IMR-90 (cell line): ENCODE results near the gene VMAC. TPM values are rescaled to one million over a fixed set of nuclear protein-coding genes. Genes with fewer than 3 reads are reported as not detected.

Experiments
- ATAC-seq: fragments of 200-7000 bp; cut with Tn5 transposase; 2 replicates; pipeline ENCODE4 v1.9.1; 2020; ENCODE audit warnings: low read depth, mild to moderate bottlenecking, moderate library complexity
- BruUV-seq: library from RNA; stranded (reverse); fragments of 400-500 nt; replicated peaks from 2 replicates; lab custom pipeline; 2021; lab: Mats Ljungman, UMichigan
- CTCF ChIA-PET: fragments of 300-600 bp; formaldehyde crosslinking; extraction: SDS; loops from one replicate; lab custom pipeline; 2021; ENCODE audit warnings: antibody characterized with exemption; lab: Yijun Ruan, JAX
- POLR2A ChIA-PET: fragments of 300-600 bp; sonication (Branson Sonifier 250); formaldehyde crosslinking; loops from one replicate; lab custom pipeline; 2022; ENCODE audit warnings: antibody characterized with exemption; ENCODE audit not compliant: unreplicated experiment; lab: Charles Lee
- DNase-seq: peaks from one replicate; pipeline ENCODE4 v3.0.0; 2013
- H2AFZ ChIP-seq: replicated peaks from 2 replicates; pipeline ENCODE3; 2013; ENCODE audit warnings: low read length, mild to moderate bottlenecking; ENCODE audit not compliant: poor library complexity
- H2AK5ac ChIP-seq: 2 replicates; pipeline ENCODE4 v1.6.1; 2013; ENCODE audit warnings: low read depth, low read length, inconsistent platforms
- H2AK9ac ChIP-seq: replicated peaks from 2 replicates; pipeline ENCODE3; 2013; ENCODE audit warnings: mild to moderate bottlenecking, low read depth, low read length, moderate library complexity; ENCODE audit not compliant: poor library complexity
- H2BK120ac ChIP-seq: 2 replicates; pipeline ENCODE4 v1.6.1; 2013; ENCODE audit warnings: low read depth, low read length, inconsistent platforms
- H2BK15ac ChIP-seq: 3 replicates; pipeline ENCODE4 v1.6.1; 2013; ENCODE audit warnings: low read depth, low read length, inconsistent platforms
- H2BK20ac ChIP-seq: 2 replicates; pipeline ENCODE4 v1.6.1; 2013; ENCODE audit warnings: low read depth, mild to moderate bottlenecking, inconsistent platforms, low read length, moderate library complexity
- H2BK5ac ChIP-seq: 2 replicates; pipeline ENCODE4 v1.6.1; 2013; ENCODE audit warnings: mild to moderate bottlenecking, low read depth, low read length, inconsistent platforms; ENCODE audit not compliant: poor library complexity, severe bottlenecking
- H3K14ac ChIP-seq: replicated peaks from 2 replicates; pipeline ENCODE4 v1.6.1; 2013; ENCODE audit warnings: low read depth, low read length, inconsistent platforms
- H3K18ac ChIP-seq: 2 replicates; pipeline ENCODE4 v1.6.1; 2013; ENCODE audit warnings: low read depth, low read length, control low read depth
- H3K23ac ChIP-seq: 2 replicates; pipeline ENCODE4 v1.6.1; 2013; ENCODE audit warnings: low read depth, low read length, inconsistent platforms
- H3K27ac ChIP-seq: 2 replicates; pipeline ENCODE4 v1.5.1; 2013; ENCODE audit warnings: mild to moderate bottlenecking, control low read depth, low read length; ENCODE audit not compliant: insufficient read depth
- H3K27me3 ChIP-seq: 2 replicates; pipeline ENCODE4 v1.6.1; 2013; ENCODE audit warnings: low read length; ENCODE audit not compliant: control insufficient read depth, insufficient read depth
- H3K36me3 ChIP-seq: 2 replicates; pipeline ENCODE4 v1.6.1; 2013; ENCODE audit warnings: low read length, mixed read lengths; ENCODE audit not compliant: control insufficient read depth, insufficient read depth
- H3K4ac ChIP-seq: 2 replicates; pipeline ENCODE4 v1.6.1; 2013; ENCODE audit warnings: low read depth, low read length, inconsistent platforms
- H3K4me1 ChIP-seq: 2 replicates; pipeline ENCODE4 v1.6.1; 2013; ENCODE audit warnings: low read length, mixed read lengths; ENCODE audit not compliant: control insufficient read depth, insufficient read depth
- H3K4me2 ChIP-seq: 2 replicates; pipeline ENCODE4 v1.6.1; 2013; ENCODE audit warnings: low read depth, mild to moderate bottlenecking, control low read depth, low read length, moderate library complexity
- H3K4me3 ChIP-seq: 2 replicates; pipeline ENCODE4 v1.5.1; 2013; ENCODE audit warnings: low read depth, mild to moderate bottlenecking, control low read depth, low read length, moderate library complexity; ENCODE audit not compliant: insufficient read depth
- H3K56ac ChIP-seq: 2 replicates; pipeline ENCODE4 v1.6.1; 2013; ENCODE audit warnings: low read length, inconsistent platforms; ENCODE audit not compliant: insufficient read depth; ENCODE audit errors: extremely low read depth
- H3K79me1 ChIP-seq, 2 experiments: 2 replicates each; pipeline ENCODE4 v1.6.1; 2013; ENCODE audit warnings: low read length in 2 of 2, inconsistent platforms in 1 of 2, low read depth in 1 of 2
- H3K9ac ChIP-seq: 2 replicates; pipeline ENCODE4 v1.6.1; 2013; ENCODE audit warnings: low read depth, low read length, control low read depth
- H3K9me1 ChIP-seq: 2 replicates; pipeline ENCODE4 v1.6.1; 2013; ENCODE audit warnings: low read length, inconsistent platforms; ENCODE audit not compliant: insufficient read depth
- H3K9me3 ChIP-seq: 2 replicates; pipeline ENCODE4 v1.6.1; 2013; ENCODE audit warnings: low read length; ENCODE audit not compliant: control insufficient read depth, insufficient read depth
- H4K20me1 ChIP-seq: 2 replicates; pipeline ENCODE4 v1.6.1; 2013; ENCODE audit warnings: low read length, inconsistent platforms; ENCODE audit not compliant: insufficient read depth
- H4K5ac ChIP-seq: 2 replicates; pipeline ENCODE4 v1.6.1; 2013; ENCODE audit warnings: mild to moderate bottlenecking, low read depth, low read length, control low read depth
- H4K8ac ChIP-seq, 2 experiments: 2 replicates each; pipeline ENCODE4 v1.6.1; 2013; ENCODE audit warnings: low read depth in 2 of 2, low read length in 2 of 2, control low read depth in 1 of 2, inconsistent platforms in 1 of 2
- H4K91ac ChIP-seq: 2 replicates; pipeline ENCODE4 v1.6.1; 2013; ENCODE audit warnings: low read depth, low read length, inconsistent platforms; ENCODE audit not compliant: insufficient read depth
- CHD1 ChIP-seq: IDR thresholded peaks from 2 replicates; pipeline ENCODE4 v1.6.1; 2012; ENCODE audit warnings: low read depth, low read length, improper control_type of control experiment
- RCOR1 ChIP-seq: IDR thresholded peaks from 2 replicates; pipeline ENCODE4 v1.6.1; 2012; ENCODE audit warnings: mild to moderate bottlenecking, low read length, improper control_type of control experiment; ENCODE audit not compliant: insufficient replicate concordance
- WGBS, 2 experiments: methylation state at CpG; one replicate each; pipeline versions ENCODE4 v1.1.5 to v1.1.7; 2013; ENCODE audit warnings: missing lambda C conversion rate in 2 of 2; ENCODE audit not compliant: insufficient read length in 1 of 2; ENCODE audit errors: extremely low coverage in 2 of 2; 5-methylcytosine and 5-hydroxymethylcytosine counted together
- dilution Hi-C: fragments of 300-500 bp; cut with HindIII; formaldehyde crosslinking; loops from one replicate; pipeline ENCODE4 v1.14.3; 2018; ENCODE audit warnings: low sequenced_read_pairs; ENCODE audit not compliant: unreplicated experiment
- in situ Hi-C: fragments of 300-500 bp; cut with MboI; formaldehyde crosslinking; loops from 3 replicates; pipeline ENCODE4 v1.14.3; 2019; ENCODE audit warnings: low sequenced_read_pairs, inconsistent platforms, mixed read lengths
- intact Hi-C: fragments of 100-400 bp; cut with micrococcal nuclease; formaldehyde crosslinking; loops from 2 replicates; pipeline ENCODE4 v1.10.0; 2022
- polyA plus RNA-seq, 3 experiments: library from polyadenylated mRNA; depleted of rRNA; stranded (reverse); fragments of >200 nt; gene quantifications; 2 replicates each; pipeline ENCODE4 v1.2.3, GENCODE V29; 2012; ENCODE audit warnings: low replicate concordance in 1 of 3
- total RNA-seq: library from RNA; depleted of rRNA; stranded (reverse); fragments of >200 nt; gene quantifications from 2 replicates; pipeline ENCODE4 v1.2.3, GENCODE V29; 2012

VMAC gene
- total and polyA plus RNA-seq, 2 of the 4 experiments (the other 2 are of a cell fraction) = 1.4 to 3.1 TPM

DNA sequence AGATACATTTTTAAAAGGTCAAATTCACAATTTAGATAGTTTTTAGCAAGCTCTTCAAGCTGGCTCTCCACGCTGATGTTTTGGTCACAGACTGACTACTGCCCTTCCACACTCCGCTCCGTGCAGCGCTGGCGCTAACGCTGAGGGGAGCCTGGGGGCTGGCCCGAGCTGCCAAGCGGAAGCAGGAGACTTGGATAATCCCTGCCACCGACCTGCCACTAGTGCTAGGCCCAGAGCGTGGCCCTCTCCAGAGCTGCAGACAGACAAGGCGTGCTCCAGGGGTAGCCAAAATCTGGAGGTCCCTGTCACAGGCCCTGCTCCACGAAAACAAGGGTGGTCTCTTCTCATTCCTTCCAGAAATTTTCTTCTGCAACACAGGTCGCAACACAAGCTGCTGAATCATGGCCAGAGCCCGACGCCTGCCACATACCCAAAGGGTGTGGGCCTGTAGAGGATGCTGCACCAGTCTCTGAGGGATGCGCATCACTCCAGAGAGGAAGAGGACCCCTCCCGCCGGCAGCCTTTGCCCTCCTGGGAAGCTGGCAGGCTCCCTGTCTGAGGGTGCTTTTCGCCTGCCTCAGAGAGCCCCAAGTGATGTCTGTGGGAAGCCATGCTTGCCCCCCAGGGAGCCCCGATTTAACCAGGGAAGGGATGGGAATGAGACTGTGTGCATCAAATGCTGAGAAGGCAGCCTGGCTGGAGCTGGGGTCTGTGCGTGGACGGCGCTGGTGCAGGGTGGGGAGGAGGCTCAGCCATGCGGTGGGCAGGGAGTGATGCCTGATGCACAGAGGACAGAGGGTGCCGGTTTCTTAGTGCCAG, 31.0 kb downstream of the VMAC start:
- H3K9me3 ChIP-seq = no peaks in the 10 kb centered on the region

More for the DNA sequence above, 31.0 kb downstream of the VMAC start:
- peak overlapping the region; percentile 92 for H2AK5ac ChIP-seq
- peak overlapping the region; percentile 44 for H3K14ac ChIP-seq
- H4K5ac ChIP-seq = peak overlapping the region; percentile 34
- ATAC-seq = peak; percentile 67
- peak overlapping the region; percentile 64 for H3K18ac ChIP-seq
- peak overlapping the region; percentile 58; the same call in 1 of the 2 replicates for H2BK20ac ChIP-seq
- H3K4ac ChIP-seq = peak overlapping the region; percentile 89
- H4K8ac ChIP-seq = peak overlapping the region; percentile 74 to 77; a peak in 3 of 4 replicates
- H3K36me3 ChIP-seq = peaks cover 47% of the 10 kb centered on the region
- peak; percentile 35 for DNase-seq
- peak overlapping the region; percentile 74 for H2BK5ac ChIP-seq
- POLR2A ChIA-PET = no interaction called here
- H3K9me1 ChIP-seq = peaks cover 41% of the 10 kb centered on the region
- H3K9ac ChIP-seq = peak overlapping the region; percentile 66
- H2BK15ac ChIP-seq = peak overlapping the region; percentile 82; the same call in 2 of the 3 replicates
- H3K56ac ChIP-seq = peak overlapping the region; percentile 68
- peaks cover 34% of the 10 kb centered on the region for H4K20me1 ChIP-seq
- H3K4me2 ChIP-seq = peak overlapping the region; percentile 41
- peak overlapping the region; percentile 84 for H2BK120ac ChIP-seq
- BruUV-seq = no TSS peak
- H3K27me3 ChIP-seq = no peaks in the 10 kb centered on the region
- intact Hi-C loops = loop anchor here (1.0 to 2.0 kb wide), 2 partner anchors 27 to 31 kb away; partner anchors contain the start of gene VMAC
- in situ Hi-C loops = no loop called here
- H3K23ac ChIP-seq = peak overlapping the region; percentile 92
- no peak for TF ChIP-seq CHD1
- peak; percentile 5 for TF ChIP-seq RCOR1
- CTCF ChIA-PET = interaction anchor here (1.0 to 2.2 kb wide), 2 partner anchors 32 to 132 kb away, joined by 5 to 11 read pairs; no protein-coding TSS in a partner anchor
- peak overlapping the region; percentile 8 for H2AFZ ChIP-seq
- dilution Hi-C loops = no loop called here
- WGBS, 2 experiments = 47% methylated on average over 5 of the region's 25 CpGs; no CpG with 5 or more reads in 1 of the 2 experiments
- peaks cover 32% of the 10 kb centered on the region for H3K4me1 ChIP-seq
- H3K4me3 ChIP-seq = no peak overlapping the region
- peak overlapping the region; percentile 79 for H2AK9ac ChIP-seq
- peak overlapping the region; percentile 97 for H3K27ac ChIP-seq
- H3K79me1 ChIP-seq = peaks cover 39 to 82% of the 10 kb centered on the region in 2 experiments; a peak in 3 of 4 replicates
- H4K91ac ChIP-seq = peak overlapping the region; percentile 87
